ENCODE measurements around the gene CLIC3. TPM values are rescaled to one million over a fixed set of nuclear protein-coding genes. Genes with fewer than 3 reads are reported as not detected.

Gene CLIC3
- total and polyA plus RNA-seq, 2 experiments from 2014 or later, result 0.87 TPM; not detected in 1

- Histone ChIP-seq H3K9me3 (ENCODE audit: low read depth) (no peaks in the 10 kb centered on the region), H3K27me3 (peaks cover 21% of the 10 kb centered on the region), H3K27ac (no peak overlapping the region), H3K36me3 (no peaks in the 10 kb centered on the region), H3K4me3 (no peak overlapping the region), H3K4me1 (ENCODE audit: low read depth) (peaks cover 13% of the 10 kb centered on the region)
- DNase-seq (ENCODE audit: low read depth in 1 of 2, low spot score in 1 of 2), result no peak
- TF ChIP-seq, protein P1, sequence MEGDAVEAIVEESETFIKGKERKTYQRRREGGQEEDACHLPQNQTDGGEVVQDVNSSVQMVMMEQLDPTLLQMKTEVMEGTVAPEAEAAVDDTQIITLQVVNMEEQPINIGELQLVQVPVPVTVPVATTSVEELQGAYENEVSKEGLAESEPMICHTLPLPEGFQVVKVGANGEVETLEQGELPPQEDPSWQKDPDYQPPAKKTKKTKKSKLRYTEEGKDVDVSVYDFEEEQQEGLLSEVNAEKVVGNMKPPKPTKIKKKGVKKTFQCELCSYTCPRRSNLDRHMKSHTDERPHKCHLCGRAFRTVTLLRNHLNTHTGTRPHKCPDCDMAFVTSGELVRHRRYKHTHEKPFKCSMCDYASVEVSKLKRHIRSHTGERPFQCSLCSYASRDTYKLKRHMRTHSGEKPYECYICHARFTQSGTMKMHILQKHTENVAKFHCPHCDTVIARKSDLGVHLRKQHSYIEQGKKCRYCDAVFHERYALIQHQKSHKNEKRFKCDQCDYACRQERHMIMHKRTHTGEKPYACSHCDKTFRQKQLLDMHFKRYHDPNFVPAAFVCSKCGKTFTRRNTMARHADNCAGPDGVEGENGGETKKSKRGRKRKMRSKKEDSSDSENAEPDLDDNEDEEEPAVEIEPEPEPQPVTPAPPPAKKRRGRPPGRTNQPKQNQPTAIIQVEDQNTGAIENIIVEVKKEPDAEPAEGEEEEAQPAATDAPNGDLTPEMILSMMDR (IDR thresholded peaks at IDR 0.05; ENCODE audit: low read depth, low read length), result no peak
Measured at GRCh38 chr9:136979769-136980587, 16.4 kb downstream of the CLIC3 start.

- TF ChIP-seq, protein P1 (IDR thresholded peaks at IDR 0.05; ENCODE audit: low read depth, low read length), result no peak
- Histone ChIP-seq H3K4me3 (no peak overlapping the region), H3K4me1 (ENCODE audit: low read depth) (peaks cover 10% of the 10 kb centered on the region), H3K9me3 (ENCODE audit: low read depth) (no peaks in the 10 kb centered on the region), H3K27me3 (peaks cover 12% of the 10 kb centered on the region), H3K27ac (no peak overlapping the region), H3K36me3 (no peaks in the 10 kb centered on the region)
- DNase-seq (ENCODE audit: low read depth in 1 of 2, low spot score in 1 of 2), result no peak
Measured at GRCh38 chr9:136978865-136979544, 17.4 kb downstream of the CLIC3 start.

DNA sequence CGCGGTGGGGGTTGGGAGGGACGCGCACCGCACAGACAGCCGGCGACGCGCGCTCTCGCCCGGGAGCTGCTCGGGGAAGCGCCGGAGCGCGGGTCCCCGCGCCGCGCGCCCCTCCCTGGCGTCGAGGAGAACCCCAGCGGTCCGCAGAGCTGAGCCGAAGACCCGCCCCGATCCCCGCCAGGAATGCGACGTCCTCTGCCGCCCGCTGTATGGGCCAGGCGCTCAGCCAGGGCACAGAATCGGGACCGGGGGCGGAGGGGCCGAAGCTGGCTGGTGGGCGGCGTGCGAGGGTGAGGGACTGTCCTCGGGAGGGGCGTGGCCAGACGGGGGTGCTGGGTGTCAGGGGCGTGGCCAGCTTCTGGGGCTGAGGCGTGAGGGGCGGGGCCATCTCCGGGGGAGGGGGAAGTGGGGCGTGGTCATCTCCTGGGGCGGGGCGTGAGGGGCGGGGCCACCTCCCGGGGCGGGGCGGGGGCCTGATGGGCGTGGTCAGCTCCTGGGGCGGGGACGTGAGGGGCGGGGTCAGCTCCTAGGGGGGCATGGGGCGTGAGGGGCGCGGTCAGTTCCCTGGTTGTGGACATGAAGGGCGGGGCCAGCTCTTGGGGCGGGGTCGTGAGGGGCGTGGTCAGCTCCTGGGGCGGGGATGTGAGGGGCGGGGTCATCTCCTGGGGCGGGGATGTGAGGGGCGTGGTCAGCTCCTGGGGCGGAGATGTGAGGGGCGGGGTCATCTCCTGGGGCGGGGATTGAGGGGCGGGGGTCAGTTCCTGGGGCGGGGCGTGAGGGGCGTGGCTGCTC is 18.1 kb downstream of the CLIC3 start:
- Histone ChIP-seq H3K4me3 (peak overlapping the region; percentile 22), H3K36me3 (no peaks in the 10 kb centered on the region), H3K27ac (no peak overlapping the region), H3K9me3 (ENCODE audit: low read depth) (no peaks in the 10 kb centered on the region), H3K4me1 (ENCODE audit: low read depth) (peaks cover 10% of the 10 kb centered on the region), H3K27me3 (peaks cover 4% of the 10 kb centered on the region)
- peak; percentile 76 to 88 for DNase-seq (ENCODE audit: low read depth in 1 of 2, low spot score in 1 of 2)
- TF ChIP-seq, protein P1 (IDR thresholded peaks at IDR 0.05; ENCODE audit: low read depth, low read length), result no peak

DNA sequence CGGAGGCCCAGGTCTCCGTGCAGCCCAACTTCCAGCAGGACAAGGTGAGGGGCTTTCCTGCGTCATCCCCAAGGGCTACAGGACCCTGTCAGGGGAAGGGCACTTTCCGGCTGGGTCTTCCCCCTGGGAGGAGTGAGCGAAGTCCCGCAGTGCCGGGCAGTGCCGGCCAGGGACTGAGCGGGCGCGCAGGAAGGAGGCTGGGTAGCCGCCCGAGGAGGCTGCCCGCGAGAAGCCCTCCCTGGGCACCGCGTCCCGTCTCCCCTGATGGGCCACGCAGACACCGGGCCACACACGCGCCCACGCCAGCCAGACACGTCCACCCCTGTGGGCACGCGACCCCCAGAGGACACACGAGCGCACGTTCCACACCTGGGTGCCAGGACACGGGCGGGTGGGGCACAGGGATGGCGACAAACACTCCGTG is 18.7 kb downstream of the CLIC3 start:
- Histone ChIP-seq H3K27me3 (peaks cover 2% of the 10 kb centered on the region), H3K4me3 (peak overlapping the region; percentile 22), H3K9me3 (ENCODE audit: low read depth) (no peaks in the 10 kb centered on the region), H3K4me1 (ENCODE audit: low read depth) (peaks cover 10% of the 10 kb centered on the region), H3K36me3 (no peaks in the 10 kb centered on the region), H3K27ac (no peak overlapping the region)
- peak in 1 of 2 donors; percentile 14 for DNase-seq (ENCODE audit: low read depth in 1 of 2, low spot score in 1 of 2)
- TF ChIP-seq, protein P1 (IDR thresholded peaks at IDR 0.05; ENCODE audit: low read depth, low read length), result no peak

DNA sequence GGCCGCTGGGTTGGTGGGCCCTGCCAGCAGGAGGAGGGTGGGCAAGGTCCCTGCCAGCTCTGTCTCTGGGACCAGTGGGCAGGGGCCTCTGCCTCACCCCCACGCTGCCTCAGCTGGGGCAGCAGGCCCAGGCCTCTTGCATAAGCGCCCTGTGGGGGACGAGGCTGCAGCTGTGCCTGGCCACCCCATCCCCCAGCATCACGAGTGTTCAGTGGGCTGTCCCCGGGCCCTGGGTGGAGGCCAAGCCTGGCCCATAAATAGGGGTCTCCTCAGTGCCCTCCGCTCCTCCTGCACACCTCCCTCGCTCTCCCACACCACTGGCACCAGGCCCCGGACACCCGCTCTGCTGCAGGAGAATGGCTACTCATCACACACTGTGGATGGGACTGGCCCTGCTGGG is 19.1 kb downstream of the CLIC3 start, which contains the start of gene PTGDS:
Gene PTGDS, plus strand, starts transcription at position 282 of the 400 bp plus-strand sequence. Its CDS starts 75 bp downstream, at position 357.
- peak within 1 kb of the TSS; percentile 22 for H3K4me3 ChIP-seq
- H3K36me3 ChIP-seq, result no peaks in the 10 kb centered on the region
- H3K9me3 ChIP-seq (ENCODE audit: low read depth), result no peaks in the 10 kb centered on the region
- peak in 1 of 2 donors; percentile 83 for DNase-seq (ENCODE audit: low read depth in 1 of 2, low spot score in 1 of 2)
- H3K27ac ChIP-seq, result no peak within 1 kb of the TSS
- TF ChIP-seq, protein P1 (IDR thresholded peaks at IDR 0.05; ENCODE audit: low read depth, low read length), result no peak
- H3K27me3 ChIP-seq, result peaks cover 2% of the 10 kb centered on the region
- H3K4me1 ChIP-seq (ENCODE audit: low read depth), result peaks cover 10% of the 10 kb centered on the region

Data from cardiac muscle cell (in vitro differentiated cells and primary cell).